Measurements from ENCODE around the gene RHBDL2. TPM values are rescaled to one million over a fixed set of nuclear protein-coding genes. Genes with fewer than 3 reads are reported as not detected.

The RHBDL2 gene
- polyA plus RNA-seq, 1 donor from 2014 or later, result not detected

- H3K4me2 ChIP-seq (ENCODE audit: low read length), result no peak overlapping the region
- H2AFZ ChIP-seq (ENCODE audit: low read depth, low read length), result no peak overlapping the region
- H3K9me3 ChIP-seq (ENCODE audit: low read length), result no peaks in the 10 kb centered on the region
- no peaks in the 10 kb centered on the region for H3K9me2 ChIP-seq (ENCODE audit: insufficient read depth, low read length)
- no peak overlapping the region for H3K9ac ChIP-seq (ENCODE audit: low read length)
- H3K27me3 ChIP-seq (ENCODE audit: insufficient read depth, low read depth, low read length), result no peaks in the 10 kb centered on the region
- no peak for TF ChIP-seq TAF1 (IDR thresholded peaks at IDR 0.05; ENCODE audit: low read depth)
- no peak for TF ChIP-seq POLR2AphosphoS5 (IDR thresholded peaks at IDR 0.05)
- TF ChIP-seq EP300 (conservative IDR thresholded peaks at IDR 0.05; ENCODE audit: poor library complexity, severe bottlenecking), result no peak
- no peak for TF ChIP-seq EZH2 (IDR thresholded peaks at IDR 0.05; ENCODE audit: borderline replicate concordance, insufficient read depth, low read length, poor library complexity, severe bottlenecking)
- TF ChIP-seq RAD21 (conservative IDR thresholded peaks at IDR 0.05), result no peak
- TF ChIP-seq, protein P1, sequence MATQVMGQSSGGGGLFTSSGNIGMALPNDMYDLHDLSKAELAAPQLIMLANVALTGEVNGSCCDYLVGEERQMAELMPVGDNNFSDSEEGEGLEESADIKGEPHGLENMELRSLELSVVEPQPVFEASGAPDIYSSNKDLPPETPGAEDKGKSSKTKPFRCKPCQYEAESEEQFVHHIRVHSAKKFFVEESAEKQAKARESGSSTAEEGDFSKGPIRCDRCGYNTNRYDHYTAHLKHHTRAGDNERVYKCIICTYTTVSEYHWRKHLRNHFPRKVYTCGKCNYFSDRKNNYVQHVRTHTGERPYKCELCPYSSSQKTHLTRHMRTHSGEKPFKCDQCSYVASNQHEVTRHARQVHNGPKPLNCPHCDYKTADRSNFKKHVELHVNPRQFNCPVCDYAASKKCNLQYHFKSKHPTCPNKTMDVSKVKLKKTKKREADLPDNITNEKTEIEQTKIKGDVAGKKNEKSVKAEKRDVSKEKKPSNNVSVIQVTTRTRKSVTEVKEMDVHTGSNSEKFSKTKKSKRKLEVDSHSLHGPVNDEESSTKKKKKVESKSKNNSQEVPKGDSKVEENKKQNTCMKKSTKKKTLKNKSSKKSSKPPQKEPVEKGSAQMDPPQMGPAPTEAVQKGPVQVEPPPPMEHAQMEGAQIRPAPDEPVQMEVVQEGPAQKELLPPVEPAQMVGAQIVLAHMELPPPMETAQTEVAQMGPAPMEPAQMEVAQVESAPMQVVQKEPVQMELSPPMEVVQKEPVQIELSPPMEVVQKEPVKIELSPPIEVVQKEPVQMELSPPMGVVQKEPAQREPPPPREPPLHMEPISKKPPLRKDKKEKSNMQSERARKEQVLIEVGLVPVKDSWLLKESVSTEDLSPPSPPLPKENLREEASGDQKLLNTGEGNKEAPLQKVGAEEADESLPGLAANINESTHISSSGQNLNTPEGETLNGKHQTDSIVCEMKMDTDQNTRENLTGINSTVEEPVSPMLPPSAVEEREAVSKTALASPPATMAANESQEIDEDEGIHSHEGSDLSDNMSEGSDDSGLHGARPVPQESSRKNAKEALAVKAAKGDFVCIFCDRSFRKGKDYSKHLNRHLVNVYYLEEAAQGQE (IDR thresholded peaks at IDR 0.05; ENCODE audit: borderline replicate concordance), result no peak
- TF ChIP-seq SMC3 (conservative IDR thresholded peaks at IDR 0.05; ENCODE audit: poor library complexity), result no peak
- no peak for TF ChIP-seq MXI1 (conservative IDR thresholded peaks at IDR 0.05; ENCODE audit: poor library complexity, severe bottlenecking)
- no peaks in the 10 kb centered on the region for H4K20me1 ChIP-seq (ENCODE audit: insufficient read depth)
- H3K27ac ChIP-seq (ENCODE audit: low read length), result no peak overlapping the region
- H3K4me3 ChIP-seq (ENCODE audit: low read length), result no peak overlapping the region
- no peaks in the 10 kb centered on the region for H3K79me2 ChIP-seq (replicated peaks; ENCODE audit: insufficient read depth, low read length)
- H3F3A ChIP-seq (ENCODE audit: insufficient read depth, low read length, poor library complexity, severe bottlenecking), result no peaks in the 10 kb centered on the region
- H3K36me3 ChIP-seq (ENCODE audit: insufficient read depth, low read length), result no peaks in the 10 kb centered on the region
Observed at GRCh38 chr1:38923607-38924006, 18.0 kb downstream of the RHBDL2 start.

- Histone ChIP-seq H3K27ac (ENCODE audit: low read length) (no peak overlapping the region), H2AFZ (ENCODE audit: low read depth, low read length) (no peak overlapping the region), H3K36me3 (ENCODE audit: insufficient read depth, low read length) (no peaks in the 10 kb centered on the region), H3K4me2 (ENCODE audit: low read length) (no peak overlapping the region), H4K20me1 (ENCODE audit: insufficient read depth) (no peaks in the 10 kb centered on the region), H3K9me2 (ENCODE audit: insufficient read depth, low read length) (no peaks in the 10 kb centered on the region), H3K27me3 (ENCODE audit: insufficient read depth, low read depth, low read length) (no peaks in the 10 kb centered on the region), H3K79me2 (replicated peaks; ENCODE audit: insufficient read depth, low read length) (no peaks in the 10 kb centered on the region), H3K9ac (ENCODE audit: low read length) (no peak overlapping the region), H3F3A (ENCODE audit: insufficient read depth, low read length, poor library complexity, severe bottlenecking) (no peaks in the 10 kb centered on the region), H3K4me3 (ENCODE audit: low read length) (no peak overlapping the region), H3K9me3 (ENCODE audit: low read length) (peaks cover 3% of the 10 kb centered on the region)
- TF ChIP-seq EZH2 (IDR thresholded peaks at IDR 0.05; ENCODE audit: borderline replicate concordance, insufficient read depth, low read length, poor library complexity, severe bottlenecking), result no peak
- no peak for TF ChIP-seq POLR2AphosphoS5 (IDR thresholded peaks at IDR 0.05)
- no peak for TF ChIP-seq EP300 (conservative IDR thresholded peaks at IDR 0.05; ENCODE audit: poor library complexity, severe bottlenecking)
- no peak for TF ChIP-seq SMC3 (conservative IDR thresholded peaks at IDR 0.05; ENCODE audit: poor library complexity)
- TF ChIP-seq, protein P1 (IDR thresholded peaks at IDR 0.05; ENCODE audit: borderline replicate concordance), result no peak
- no peak for TF ChIP-seq TAF1 (IDR thresholded peaks at IDR 0.05; ENCODE audit: low read depth)
- TF ChIP-seq MXI1 (conservative IDR thresholded peaks at IDR 0.05; ENCODE audit: poor library complexity, severe bottlenecking), result no peak
- TF ChIP-seq CTCF (IDR thresholded peaks at IDR 0.05; ENCODE audit: poor library complexity, severe bottlenecking), result no peak
- no peak for TF ChIP-seq RAD21 (conservative IDR thresholded peaks at IDR 0.05)
Observed at GRCh38 chr1:38919130-38919529, 22.5 kb downstream of the RHBDL2 start.
